ENCODE results near the gene CMIP.

DNA sequence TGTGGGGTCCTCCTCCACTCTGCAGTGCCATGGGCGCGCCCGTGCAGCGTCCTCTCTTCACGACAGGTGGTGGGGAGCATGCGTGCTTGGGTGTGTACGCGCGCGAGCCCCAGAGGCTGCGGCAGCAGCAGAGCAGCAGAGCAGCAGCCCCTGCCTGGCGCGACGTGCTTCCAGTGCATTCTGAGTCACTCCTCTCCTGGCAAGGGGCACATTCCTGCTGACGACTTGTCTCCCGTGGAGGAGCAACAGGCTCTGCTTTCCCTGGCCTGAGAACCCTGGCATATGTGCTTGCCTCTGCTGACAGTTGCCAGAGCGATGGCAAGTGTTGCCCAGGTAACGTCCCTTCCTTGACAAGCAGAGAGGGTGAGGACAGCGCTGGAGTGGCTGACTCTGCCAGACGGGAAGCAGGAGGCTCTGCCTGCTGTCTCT, 200.7 kb downstream of the CMIP start:
- no peak for TF ChIP-seq EZH2phosphoT487 (conservative IDR thresholded peaks at IDR 0.05; ENCODE audit: low read length)
- TF ChIP-seq, protein P1, sequence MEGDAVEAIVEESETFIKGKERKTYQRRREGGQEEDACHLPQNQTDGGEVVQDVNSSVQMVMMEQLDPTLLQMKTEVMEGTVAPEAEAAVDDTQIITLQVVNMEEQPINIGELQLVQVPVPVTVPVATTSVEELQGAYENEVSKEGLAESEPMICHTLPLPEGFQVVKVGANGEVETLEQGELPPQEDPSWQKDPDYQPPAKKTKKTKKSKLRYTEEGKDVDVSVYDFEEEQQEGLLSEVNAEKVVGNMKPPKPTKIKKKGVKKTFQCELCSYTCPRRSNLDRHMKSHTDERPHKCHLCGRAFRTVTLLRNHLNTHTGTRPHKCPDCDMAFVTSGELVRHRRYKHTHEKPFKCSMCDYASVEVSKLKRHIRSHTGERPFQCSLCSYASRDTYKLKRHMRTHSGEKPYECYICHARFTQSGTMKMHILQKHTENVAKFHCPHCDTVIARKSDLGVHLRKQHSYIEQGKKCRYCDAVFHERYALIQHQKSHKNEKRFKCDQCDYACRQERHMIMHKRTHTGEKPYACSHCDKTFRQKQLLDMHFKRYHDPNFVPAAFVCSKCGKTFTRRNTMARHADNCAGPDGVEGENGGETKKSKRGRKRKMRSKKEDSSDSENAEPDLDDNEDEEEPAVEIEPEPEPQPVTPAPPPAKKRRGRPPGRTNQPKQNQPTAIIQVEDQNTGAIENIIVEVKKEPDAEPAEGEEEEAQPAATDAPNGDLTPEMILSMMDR (IDR thresholded peaks at IDR 0.05; ENCODE audit: insufficient read depth, low read length, poor library complexity, severe bottlenecking): no peak
